Ascending aorta (tissue), 2 donors: ENCODE measurements around the gene RAD51D. TPM values are rescaled to one million over a fixed set of nuclear protein-coding genes. Genes with fewer than 3 reads are reported as not detected.

Experiments used
- DNase-seq, 2 donors: peaks; one replicate each; pipeline ENCODE4 v3.0.0-alpha.2; 2019; ENCODE audit warnings: low spot score in 2 of 2
- H3K27ac ChIP-seq, 2 donors: fragments of 200-600 bp; sonication (generic); one replicate each; pipeline ENCODE4 v1.5.1; 2016 to 2017; ENCODE audit warnings: mild to moderate bottlenecking in 1 of 2
- H3K27me3 ChIP-seq: fragments of 200-600 bp; sonication (generic); one replicate; pipeline ENCODE4 v1.5.1; 2017
- H3K36me3 ChIP-seq, 2 donors: fragments of 200-600 bp; sonication (generic); one replicate each; pipeline ENCODE4 v1.5.1; 2016
- H3K4me1 ChIP-seq, 2 donors: fragments of 200-600 bp; sonication (generic); one replicate each; pipeline ENCODE4 v1.5.1; 2016 to 2017; ENCODE audit warnings: mild to moderate bottlenecking in 1 of 2
- H3K4me3 ChIP-seq, 2 donors: fragments of 200-600 bp; sonication (generic); one replicate each; pipeline ENCODE4 v1.5.1; 2016 to 2017; ENCODE audit warnings: mild to moderate bottlenecking in 1 of 2
- H3K9me3 ChIP-seq, 2 donors: fragments of 200-600 bp; sonication (generic); one replicate each; pipeline ENCODE4 v1.5.1; 2016
- CTCF ChIP-seq, 3 experiments: fragments of 200-600 bp in 2 of 3; fragments of 450-650 bp in 1 of 3; sonication (generic) in 2 of 3; IDR thresholded peaks; one replicate each; pipeline ENCODE4 v1.5.1; 2016 to 2019; ENCODE audit warnings: antibody characterized with exemption in 3 of 3, mild to moderate bottlenecking in 1 of 3, moderate library complexity in 1 of 3
- intact Hi-C: fragments of 100-400 bp; cut with DNase I; formaldehyde crosslinking; loops from one replicate; pipeline ENCODE4 v1.15.1; 2023
- total RNA-seq: library from RNA; depleted of rRNA; stranded (reverse); fragments of >200 nt; gene quantifications from one replicate; pipeline ENCODE4 v1.1.0, GENCODE V29; 2016

The RAD51D gene
- total RNA-seq, 1 donor from 2014 or later, result 3.7 TPM

GRCh38 chr17:35147375-35147905 lies 27.8 kb upstream of the RAD51D start, which contains the start of gene UNC45B:
Gene UNC45B (plus strand): TSS chr17:35147817. CDS start chr17:35148264, 447 bp downstream.
- DNase-seq, result no peak
- no peak for TF ChIP-seq CTCF (IDR thresholded peaks at IDR 0.05)
- Histone ChIP-seq H3K27ac (no peak within 1 kb of the TSS), H3K4me1 (no peaks in the 10 kb centered on the region), H3K27me3 (no peaks in the 10 kb centered on the region), H3K36me3 (no peaks in the 10 kb centered on the region), H3K9me3 (no peaks in the 10 kb centered on the region), H3K4me3 (no peak within 1 kb of the TSS)
- intact Hi-C loops, result no loop called here

GRCh38 chr17:35146214-35146833 lies 26.7 kb upstream of the RAD51D start:
- TF ChIP-seq CTCF (IDR thresholded peaks at IDR 0.05), result no peak
- intact Hi-C loops, result no loop called here
- Histone ChIP-seq H3K9me3 (no peaks in the 10 kb centered on the region), H3K27ac (no peak overlapping the region), H3K4me1 (peaks cover 0 to 6% of the 10 kb centered on the region in 2 donors), H3K36me3 (no peaks in the 10 kb centered on the region), H3K27me3 (no peaks in the 10 kb centered on the region), H3K4me3 (no peak overlapping the region)
- DNase-seq, result no peak

DNA sequence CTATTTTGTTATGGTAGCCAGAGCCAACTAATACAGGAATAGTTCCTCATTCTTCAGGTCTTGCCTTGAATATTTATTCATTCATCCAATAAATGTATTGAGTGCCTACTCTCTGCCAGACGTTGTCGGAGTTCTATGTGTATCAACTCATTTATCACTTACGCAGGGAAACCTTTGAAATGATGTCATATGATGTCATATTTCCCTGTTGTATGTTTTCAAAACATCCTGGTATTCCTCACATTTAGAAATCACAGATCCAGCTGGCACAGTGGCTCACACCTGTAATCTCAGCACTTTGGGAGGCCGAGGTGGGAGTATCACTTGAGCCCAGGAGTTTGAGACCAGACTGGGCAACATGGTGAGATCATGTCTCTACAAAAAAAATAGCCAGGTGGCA lies 25.2 kb upstream of the RAD51D start:
- Histone ChIP-seq H3K36me3 (no peaks in the 10 kb centered on the region), H3K4me3 (no peak overlapping the region), H3K27me3 (no peaks in the 10 kb centered on the region), H3K27ac (no peak overlapping the region), H3K4me1 (peaks cover 8 to 10% of the 10 kb centered on the region in 2 donors), H3K9me3 (no peaks in the 10 kb centered on the region)
- DNase-seq, result no peak
- no peak for TF ChIP-seq CTCF (IDR thresholded peaks at IDR 0.05)
- intact Hi-C loops, result no loop called here

- Histone ChIP-seq H3K4me3 (peak overlapping the region; percentile 65 to 94), H3K4me1 (peaks cover 8 to 10% of the 10 kb centered on the region in 2 donors), H3K9me3 (no peaks in the 10 kb centered on the region), H3K27me3 (no peaks in the 10 kb centered on the region), H3K27ac (no peak overlapping the region), H3K36me3 (peaks cover 11 to 21% of the 10 kb centered on the region in 2 donors)
- TF ChIP-seq CTCF (IDR thresholded peaks at IDR 0.05), result no peak
- intact Hi-C loops, result no loop called here
- DNase-seq, result no peak
Measured at GRCh38 chr17:35142467-35142796, 22.8 kb upstream of the RAD51D start.

- Histone ChIP-seq H3K9me3 (no peaks in the 10 kb centered on the region), H3K36me3 (peaks cover 17 to 26% of the 10 kb centered on the region in 2 donors), H3K27me3 (no peaks in the 10 kb centered on the region), H3K27ac (no peak within 1 kb of the TSS), H3K4me1 (peaks cover 8 to 10% of the 10 kb centered on the region in 2 donors), H3K4me3 (peak within 1 kb of the TSS; percentile 65 to 94)
- intact Hi-C loops, result no loop called here
- peak in 1 of 2 donors; percentile 87 for DNase-seq
- peak; percentile 85 to 98 (median 96) for TF ChIP-seq CTCF (IDR thresholded peaks at IDR 0.05)
Measured at GRCh38 chr17:35141681-35142466, 22.2 kb upstream of the RAD51D start, which contains the start of gene NLE1. Gene NLE1 (minus strand): TSS chr17:35142303. CDS start chr17:35142275, 28 bp downstream.
